B cell (primary cell): Measurements from ENCODE around the gene EHD3.

ENCODE experiments used
- CTCF ChIP-seq: fragments of 200-600 bp; IDR thresholded peaks from one replicate; pipeline ENCODE4 v1.8.0; 2022; ENCODE audit warnings: antibody characterized with exemption, mild to moderate bottlenecking
- EZH2 ChIP-seq: IDR thresholded peaks from 2 replicates; pipeline ENCODE4 v1.6.1; 2012; ENCODE audit warnings: borderline replicate concordance, low read depth, mild to moderate bottlenecking, moderate library complexity, low read length; ENCODE audit not compliant: insufficient read depth, poor library complexity, severe bottlenecking

- TF ChIP-seq CTCF (no peak), EZH2 (no peak)
These were observed 36.2 kb downstream of the EHD3 start for GRCh38 chr2:31270131-31270530.
